GM12865 (cell line): Measurements from ENCODE around the gene LMTK2.
"Not testable (repeated sequence)": the region's sequence is repeated elsewhere in the genome, so short reads cannot be mapped to it uniquely, and the experiment has no call there.

Source experiments
- DNase-seq: peaks from one replicate; pipeline ENCODE4 v3.0.0; 2010; ENCODE audit warnings: low read depth
- H3K4me3 ChIP-seq: 2 replicates; pipeline ENCODE4 v1.5.1; 2011; ENCODE audit warnings: mild to moderate bottlenecking, low read depth, low read length, control low read depth
- TF ChIP-seq, protein P1 (sequence below): IDR thresholded peaks from 2 replicates; pipeline ENCODE4 v1.5.1; 2011; ENCODE audit warnings: low read length, control low read depth, low read depth, inconsistent platforms; ENCODE audit not compliant: insufficient read depth; ENCODE audit errors: missing control alignments

LMTK2 gene

DNA sequence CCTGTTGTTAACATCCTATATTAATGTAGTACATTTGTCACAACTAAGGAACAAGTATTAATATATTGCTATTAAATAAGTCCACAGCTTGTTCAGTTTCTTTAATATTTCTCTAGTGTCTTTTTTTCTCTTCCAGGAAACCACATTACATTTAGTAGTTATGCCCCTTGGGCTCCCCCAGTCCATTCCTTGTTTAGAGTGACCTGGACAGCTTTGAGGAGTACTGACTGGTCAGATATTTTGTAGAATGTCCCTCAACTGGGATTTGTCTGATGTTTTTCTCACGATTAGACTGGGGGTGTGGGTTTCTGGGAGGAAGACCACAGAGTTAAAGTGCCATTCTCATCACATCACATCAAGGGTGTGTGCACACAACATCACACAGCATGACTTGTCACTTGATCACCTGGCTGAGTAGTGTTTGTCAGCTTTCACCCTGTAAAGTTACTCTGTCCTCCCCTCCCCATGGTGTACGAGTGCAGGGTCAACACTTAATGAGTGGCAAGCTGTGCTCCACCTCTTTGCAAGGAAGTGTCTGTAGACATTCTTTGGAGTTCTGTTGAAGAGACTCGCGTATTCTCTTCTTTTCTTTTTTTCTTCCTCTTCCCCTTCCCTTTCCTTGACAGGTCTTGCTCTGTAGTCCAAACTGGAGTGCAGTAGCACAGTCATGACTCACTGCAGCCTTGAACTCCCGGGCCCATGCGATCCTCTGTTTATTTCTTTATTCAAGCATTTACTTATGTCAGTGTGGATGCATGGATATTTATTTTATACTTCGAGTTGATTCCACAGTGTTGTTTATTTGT is 10.2 kb downstream of the LMTK2 start:
- H3K4me3 ChIP-seq, result no peak overlapping the region
- no peak for DNase-seq

DNA sequence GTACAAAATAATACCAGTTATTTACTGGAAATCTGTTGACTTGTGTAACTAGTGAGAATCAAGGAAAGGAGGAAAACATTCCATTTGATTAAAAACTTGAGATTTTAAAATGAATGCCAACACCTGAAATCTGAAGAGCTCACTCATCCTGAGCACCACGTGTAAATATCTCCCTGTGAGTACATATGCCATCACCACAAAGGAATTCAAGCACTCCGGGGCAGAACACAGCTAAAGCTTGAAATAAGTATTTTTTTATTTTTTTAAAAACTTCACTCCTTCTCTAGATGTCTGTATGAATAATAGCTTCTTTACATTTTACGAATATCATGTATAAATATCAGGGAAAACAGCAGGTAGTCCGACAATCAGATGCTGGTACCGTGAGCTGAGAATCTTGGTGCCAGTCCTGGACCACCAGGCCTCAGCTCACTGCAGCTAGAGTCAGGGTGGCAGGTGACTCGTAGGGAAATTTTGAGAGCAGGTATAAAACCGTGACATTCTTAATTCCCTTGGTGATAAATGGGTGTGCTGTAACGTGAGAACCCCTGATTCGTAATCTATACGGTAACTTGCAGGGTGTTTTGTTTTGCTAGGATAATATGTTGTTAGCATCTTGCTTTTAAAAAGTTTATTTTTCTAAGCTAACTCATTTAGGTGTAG is 12.7 kb downstream of the LMTK2 start:
- no peak overlapping the region for H3K4me3 ChIP-seq
- TF ChIP-seq, protein P1, sequence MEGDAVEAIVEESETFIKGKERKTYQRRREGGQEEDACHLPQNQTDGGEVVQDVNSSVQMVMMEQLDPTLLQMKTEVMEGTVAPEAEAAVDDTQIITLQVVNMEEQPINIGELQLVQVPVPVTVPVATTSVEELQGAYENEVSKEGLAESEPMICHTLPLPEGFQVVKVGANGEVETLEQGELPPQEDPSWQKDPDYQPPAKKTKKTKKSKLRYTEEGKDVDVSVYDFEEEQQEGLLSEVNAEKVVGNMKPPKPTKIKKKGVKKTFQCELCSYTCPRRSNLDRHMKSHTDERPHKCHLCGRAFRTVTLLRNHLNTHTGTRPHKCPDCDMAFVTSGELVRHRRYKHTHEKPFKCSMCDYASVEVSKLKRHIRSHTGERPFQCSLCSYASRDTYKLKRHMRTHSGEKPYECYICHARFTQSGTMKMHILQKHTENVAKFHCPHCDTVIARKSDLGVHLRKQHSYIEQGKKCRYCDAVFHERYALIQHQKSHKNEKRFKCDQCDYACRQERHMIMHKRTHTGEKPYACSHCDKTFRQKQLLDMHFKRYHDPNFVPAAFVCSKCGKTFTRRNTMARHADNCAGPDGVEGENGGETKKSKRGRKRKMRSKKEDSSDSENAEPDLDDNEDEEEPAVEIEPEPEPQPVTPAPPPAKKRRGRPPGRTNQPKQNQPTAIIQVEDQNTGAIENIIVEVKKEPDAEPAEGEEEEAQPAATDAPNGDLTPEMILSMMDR, result no peak
- no peak for DNase-seq

More for the DNA sequence above, 10.2 kb downstream of the LMTK2 start:
- TF ChIP-seq, protein P1, result no peak

DNA sequence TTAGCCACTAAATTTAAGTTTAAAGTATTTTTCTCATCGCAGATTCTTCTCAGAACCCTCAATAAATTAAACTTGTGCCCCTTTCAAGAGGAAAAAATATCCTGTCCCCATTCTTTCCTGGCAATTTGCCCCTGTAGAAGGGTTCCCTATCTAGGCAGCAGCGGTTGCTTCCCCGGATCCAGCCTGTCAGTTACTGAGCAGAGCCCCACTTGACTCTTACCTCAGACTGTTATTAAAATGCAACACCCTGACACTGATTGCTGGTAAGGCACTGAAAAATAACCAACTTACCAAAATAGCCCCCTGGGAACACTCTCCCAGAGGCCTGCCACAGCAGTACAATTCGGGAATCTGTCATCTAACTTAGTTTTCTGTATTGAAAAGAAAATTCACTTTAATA is 13.9 kb downstream of the LMTK2 start:
- no peak overlapping the region for H3K4me3 ChIP-seq
- TF ChIP-seq, protein P1, result no peak
- DNase-seq, result no peak

DNA sequence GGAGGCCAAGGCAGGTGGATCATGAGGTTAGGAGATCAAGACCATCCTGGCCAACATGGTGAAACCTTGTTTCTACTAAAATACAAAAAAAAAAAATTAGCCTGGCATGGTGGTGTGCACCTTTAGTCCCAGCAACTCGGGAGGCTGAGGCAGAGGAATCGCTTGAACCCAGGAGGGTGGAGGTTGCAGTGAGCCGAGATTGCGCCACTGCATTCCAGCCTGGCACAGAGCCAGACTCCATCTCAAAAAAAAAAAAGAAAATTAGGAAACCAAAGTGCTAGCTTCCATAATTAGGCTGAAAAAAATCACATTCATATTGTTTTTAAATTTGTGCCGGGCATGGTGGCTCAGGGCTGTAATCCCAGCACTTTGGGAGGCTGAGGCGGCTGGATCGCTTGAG is 14.7 kb downstream of the LMTK2 start:
- DNase-seq, H3K4me3 ChIP-seq: not testable (repeated sequence)

DNA sequence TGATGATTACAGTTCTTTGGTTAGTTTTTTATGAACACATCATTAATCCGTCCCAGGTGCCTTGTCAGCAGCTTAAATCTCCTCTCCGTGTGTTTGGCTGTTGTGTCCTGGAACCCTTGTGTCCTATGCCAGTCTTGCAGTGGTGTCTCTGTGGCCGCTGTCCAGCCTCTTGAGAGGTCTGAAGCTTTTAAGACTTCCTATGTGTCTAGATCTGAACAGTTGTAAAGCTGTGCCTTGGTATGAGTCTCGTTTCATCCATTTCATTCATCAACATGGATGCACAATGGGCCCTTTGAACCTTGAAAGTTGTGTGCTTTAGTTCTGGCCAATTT is 16.7 kb downstream of the LMTK2 start:
- H3K4me3 ChIP-seq, result no peak overlapping the region
- TF ChIP-seq, protein P1, result no peak
- no peak for DNase-seq

DNA sequence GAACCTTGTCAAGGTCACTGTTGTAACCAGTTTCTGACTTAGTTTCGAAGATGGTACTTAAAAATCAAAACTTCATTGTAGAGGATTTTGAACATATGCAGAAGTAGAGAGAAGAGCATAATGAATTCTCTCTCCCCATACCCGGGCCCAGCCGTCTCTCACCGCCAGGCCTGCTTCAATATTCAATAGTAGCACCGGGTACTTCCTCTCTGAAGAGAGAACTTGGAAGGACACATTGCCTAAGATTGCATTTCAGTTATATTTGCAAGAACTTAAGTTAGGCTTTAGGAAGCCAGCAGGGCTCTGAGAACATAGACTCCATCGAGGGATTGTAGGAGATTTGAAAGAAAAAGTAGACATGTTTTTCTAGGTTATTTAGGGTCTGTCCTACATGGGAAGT is 19.1 kb downstream of the LMTK2 start:
- DNase-seq, result no peak
- TF ChIP-seq, protein P1, result no peak
- H3K4me3 ChIP-seq, result no peak overlapping the region

DNA sequence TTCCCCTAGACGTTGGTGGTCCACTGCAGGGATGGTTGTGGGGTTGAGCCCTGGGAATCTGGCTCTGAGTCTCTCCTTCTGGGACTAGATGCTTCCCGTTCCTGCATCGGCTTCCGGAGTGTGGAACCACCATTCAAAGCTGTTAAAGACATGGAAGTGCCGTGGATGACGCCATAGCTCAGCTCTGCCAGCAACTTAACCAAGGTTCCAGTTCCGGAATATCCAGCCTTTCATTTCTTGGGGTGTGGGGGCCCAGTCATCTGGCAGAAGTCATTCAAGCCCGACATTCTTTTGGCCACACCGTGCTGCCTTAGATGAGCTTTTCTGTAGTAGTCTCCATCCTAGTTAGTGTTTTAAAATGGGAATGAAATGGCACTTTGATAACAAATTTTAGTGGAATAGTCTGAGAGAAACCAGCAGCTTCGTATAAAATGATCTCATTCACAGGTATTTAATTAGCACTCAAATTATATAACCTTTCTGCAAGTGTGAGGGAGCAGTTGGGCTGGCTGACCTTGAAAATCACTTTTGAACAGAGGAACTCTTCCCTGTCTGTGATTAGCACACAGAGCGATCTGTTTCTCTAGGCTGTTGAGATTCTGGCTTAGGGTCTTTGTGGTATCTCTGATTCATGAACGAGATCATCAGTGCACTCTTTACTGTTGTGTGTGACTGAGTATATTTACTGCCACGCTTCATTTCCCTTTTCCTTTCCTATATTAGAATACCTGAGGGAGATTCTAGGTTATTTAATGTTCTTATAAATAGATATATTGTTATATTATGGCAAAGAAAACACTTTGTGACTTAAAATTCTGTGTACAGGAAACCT is 19.9 kb downstream of the LMTK2 start:
- TF ChIP-seq, protein P1, result no peak
- no peak for DNase-seq
- H3K4me3 ChIP-seq, result no peak overlapping the region
